ENCODE data around the gene GALNT10. TPM values are rescaled to one million over a fixed set of nuclear protein-coding genes. Genes with fewer than 3 reads are reported as not detected.

The GALNT10 gene
- polyA plus RNA-seq, 2 of the 4 experiments (the other 2 are of a cell fraction) = 110 to 156 TPM

- H3K27ac ChIP-seq = no peak overlapping the region
- no peak for DNase-seq (ENCODE audit: low read depth in 1 of 2, low spot score in 1 of 2)
- H3K4me3 ChIP-seq = no peak overlapping the region
- ChIA-PET CTCF (interaction anchor here (1.1 kb wide), 1 partner anchor 174 kb away, joined by 4 read pairs; no protein-coding TSS in a partner anchor), POLR2A (no interaction called here)
- TF ChIP-seq NPAS2 (CRISPR knock-in tag; IDR thresholded peaks at IDR 0.05; ENCODE audit: borderline replicate concordance) = no peak
- TF ChIP-seq MAFK (IDR thresholded peaks at IDR 0.05; ENCODE audit: partially characterized antibody) = no peak
- no peak for TF ChIP-seq CHD4 (IDR thresholded peaks at IDR 0.05; ENCODE audit: borderline replicate concordance)
- TF ChIP-seq POLR2A (IDR thresholded peaks at IDR 0.05; ENCODE audit: low read length) = no peak
- TF ChIP-seq ZSCAN20 (CRISPR knock-in tag; IDR thresholded peaks at IDR 0.05) = no peak
- TF ChIP-seq PBX3 (IDR thresholded peaks at IDR 0.05) = no peak
- TF ChIP-seq JUN (IDR thresholded peaks at IDR 0.05) = no peak
- TF ChIP-seq ZNF302 (CRISPR knock-in tag; IDR thresholded peaks at IDR 0.05) = no peak
- no peak for TF ChIP-seq CTCF (IDR thresholded peaks at IDR 0.05)
- TF ChIP-seq CBX8 (IDR thresholded peaks at IDR 0.05) = no peak
- no peak for TF ChIP-seq PHF8 (IDR thresholded peaks at IDR 0.05; ENCODE audit: borderline replicate concordance, low read depth)
- peaks cover 71% of the 10 kb centered on the region for H3K4me1 ChIP-seq
- WGBS (ENCODE audit: missing lambda C conversion rate) = 72% methylated on average over 4 of the region's 4 CpGs
- FAIRE-seq = no peak
- H3K4me2 ChIP-seq = no peak overlapping the region
- ATAC-seq = no peak
- no peaks in the 10 kb centered on the region for H3K9me3 ChIP-seq
Observed at GRCh38 chr5:154363411-154363810, 172.9 kb downstream of the GALNT10 start.

- ChIA-PET POLR2A (interaction anchor here (0.5 kb wide), 1 partner anchor 78 kb away, joined by 3 read pairs; no protein-coding TSS in a partner anchor), CTCF (no interaction called here)
- Histone ChIP-seq H3K4me1 (peaks cover 71% of the 10 kb centered on the region), H3K9me3 (no peaks in the 10 kb centered on the region), H3K27ac (peak overlapping the region; percentile 39 to 89; a peak in 5 of 6 replicates), H3K4me3 (no peak overlapping the region), H3K4me2 (peak overlapping the region; percentile 10; the same call in 1 of the 3 replicates)
- DNase-seq (ENCODE audit: low read depth in 1 of 2, low spot score in 1 of 2) (no peak), ATAC-seq (no peak), FAIRE-seq (no peak)
- no peak for TF ChIP-seq RAD21 (conservative IDR thresholded peaks at IDR 0.05 in 1 of 2, IDR thresholded peaks at IDR 0.05 in 1 of 2)
- no peak for TF ChIP-seq ATOH8 (CRISPR knock-in tag; IDR thresholded peaks at IDR 0.05; ENCODE audit: low read depth)
- no peak for TF ChIP-seq GATA3 (IDR thresholded peaks at IDR 0.05; ENCODE audit: borderline replicate concordance)
- TF ChIP-seq NPAS2 (CRISPR knock-in tag; IDR thresholded peaks at IDR 0.05; ENCODE audit: borderline replicate concordance) = no peak
- no peak for TF ChIP-seq FOSB (CRISPR knock-in tag; IDR thresholded peaks at IDR 0.05)
- WGBS (ENCODE audit: missing lambda C conversion rate) = 92% methylated on average over 2 of the region's 2 CpGs
Observed at GRCh38 chr5:154364771-154365170, 174.2 kb downstream of the GALNT10 start.

- no peak for TF ChIP-seq MYC (IDR thresholded peaks at IDR 0.05; ENCODE audit: borderline replicate concordance, low read length)
- TF ChIP-seq NPAS2 (CRISPR knock-in tag; IDR thresholded peaks at IDR 0.05; ENCODE audit: borderline replicate concordance) = no peak
- no peak for TF ChIP-seq SREBF2 (IDR thresholded peaks at IDR 0.05)
- TF ChIP-seq GATA3 (IDR thresholded peaks at IDR 0.05; ENCODE audit: borderline replicate concordance) = no peak
- no peak for TF ChIP-seq EHMT2 (IDR thresholded peaks at IDR 0.05; ENCODE audit: low read depth)
- TF ChIP-seq USF2 (IDR thresholded peaks at IDR 0.05) = no peak
- no peak for TF ChIP-seq POLR2A (IDR thresholded peaks at IDR 0.05; ENCODE audit: low read length)
- TF ChIP-seq HOXB13 (CRISPR knock-in tag; IDR thresholded peaks at IDR 0.05; ENCODE audit: low read depth) = no peak
- no peak for TF ChIP-seq TFCP2L1 (CRISPR knock-in tag; IDR thresholded peaks at IDR 0.05)
- TF ChIP-seq RAD21 (conservative IDR thresholded peaks at IDR 0.05 in 1 of 2, IDR thresholded peaks at IDR 0.05 in 1 of 2) = no peak
- TF ChIP-seq HOXB5 (CRISPR knock-in tag; IDR thresholded peaks at IDR 0.05) = no peak
- TF ChIP-seq MAZ (IDR thresholded peaks at IDR 0.05; ENCODE audit: borderline replicate concordance, low read depth, low read length) = no peak
- TF ChIP-seq ZNF302 (CRISPR knock-in tag; IDR thresholded peaks at IDR 0.05) = no peak
- no peak for TF ChIP-seq CHD2 (IDR thresholded peaks at IDR 0.05; ENCODE audit: low read length, partially characterized antibody)
- no peak for TF ChIP-seq RARB (CRISPR knock-in tag; IDR thresholded peaks at IDR 0.05)
- no peak for TF ChIP-seq ZFP36 (IDR thresholded peaks at IDR 0.05; ENCODE audit: borderline replicate concordance, partially characterized antibody)
- TF ChIP-seq RFX5 (IDR thresholded peaks at IDR 0.05) = no peak
- TF ChIP-seq MAFK (IDR thresholded peaks at IDR 0.05; ENCODE audit: partially characterized antibody) = no peak
- TF ChIP-seq HOXA7 (CRISPR knock-in tag; IDR thresholded peaks at IDR 0.05) = no peak
- no peak for TF ChIP-seq FOSL2 (IDR thresholded peaks at IDR 0.05)
- no peak for TF ChIP-seq FOSL2 (CRISPR knock-in tag; IDR thresholded peaks at IDR 0.05)
- H3K4me2 ChIP-seq = peak overlapping the region; percentile 10; the same call in 1 of the 3 replicates
- DNase-seq (ENCODE audit: low read depth in 1 of 2, low spot score in 1 of 2) (no peak), FAIRE-seq (peak; percentile 32), ATAC-seq (no peak)
- ChIA-PET POLR2A (no interaction called here), CTCF (interaction anchor here (1.2 to 1.3 kb wide), 2 partner anchors 40 to 169 kb away, joined by 3 to 4 read pairs; no protein-coding TSS in a partner anchor)
- peaks cover 73% of the 10 kb centered on the region for H3K4me1 ChIP-seq
- no peaks in the 10 kb centered on the region for H3K9me3 ChIP-seq
- H3K4me3 ChIP-seq = no peak overlapping the region
- H3K27ac ChIP-seq = peak overlapping the region; percentile 39 to 89; a peak in 5 of 6 replicates
- 25% methylated on average over 1 of the region's 1 CpG for WGBS (ENCODE audit: missing lambda C conversion rate)
Observed at GRCh38 chr5:154365823-154366222, 175.3 kb downstream of the GALNT10 start.
